Loucy (cell line): Measurements from ENCODE around the gene KLF15.

ENCODE experiments used
- H2AFZ ChIP-seq: fragments of 200-600 bp; sonication (generic); 2 replicates; pipeline ENCODE4 v1.6.0; 2016; ENCODE audit warnings: antibody characterized with exemption, mild to moderate bottlenecking, low read length, moderate library complexity
- H3F3A ChIP-seq: fragments of 200-600 bp; 2 replicates; pipeline ENCODE4 v1.6.0; 2016; ENCODE audit warnings: antibody characterized with exemption, low read depth, mild to moderate bottlenecking
- H3K27me3 ChIP-seq: fragments of 200-600 bp; sonication (generic); 2 replicates; pipeline ENCODE4 v1.6.1; 2014; ENCODE audit warnings: low read length, mild to moderate bottlenecking; ENCODE audit not compliant: insufficient read depth, poor library complexity, severe bottlenecking
- H3K36me3 ChIP-seq: fragments of 200-600 bp; sonication (generic); 2 replicates; pipeline ENCODE4 v1.6.1; 2016; ENCODE audit warnings: low read length; ENCODE audit not compliant: insufficient read depth
- H3K4me1 ChIP-seq: fragments of 200-600 bp; sonication (generic); 2 replicates; pipeline ENCODE4 v1.5.1; 2014; ENCODE audit warnings: low read length, mild to moderate bottlenecking; ENCODE audit not compliant: insufficient read depth, poor library complexity, severe bottlenecking
- H3K4me2 ChIP-seq: fragments of 200-600 bp; sonication (generic); 2 replicates; pipeline ENCODE4 v1.6.0; 2014; ENCODE audit warnings: antibody characterized with exemption, low read length, low read depth, mild to moderate bottlenecking; ENCODE audit not compliant: poor library complexity, severe bottlenecking
- H3K4me3 ChIP-seq: fragments of 200-600 bp; sonication (generic); 2 replicates; pipeline ENCODE4 v1.5.1; 2014; ENCODE audit warnings: low read length, mild to moderate bottlenecking, mixed read lengths; ENCODE audit not compliant: poor library complexity, severe bottlenecking
- H3K79me2 ChIP-seq: fragments of 200-600 bp; sonication (generic); 2 replicates; pipeline ENCODE4 v1.6.1; 2014; ENCODE audit warnings: low read length; ENCODE audit not compliant: insufficient read depth
- H3K9ac ChIP-seq: fragments of 200-600 bp; sonication (generic); 2 replicates; pipeline ENCODE4 v1.6.0; 2014; ENCODE audit warnings: mild to moderate bottlenecking, low read depth, low read length, moderate library complexity; ENCODE audit not compliant: poor library complexity, severe bottlenecking
- H3K9me2 ChIP-seq: fragments of 200-600 bp; sonication (generic); replicated peaks from 2 replicates; pipeline ENCODE4 v1.6.1; 2016; ENCODE audit warnings: low read depth, low read length, mixed read lengths
- H3K9me3 ChIP-seq: fragments of 200-600 bp; sonication (generic); 2 replicates; pipeline ENCODE4 v1.6.1; 2014; ENCODE audit warnings: mild to moderate bottlenecking, antibody characterized with exemption, low read length, low read depth; ENCODE audit not compliant: insufficient read depth
- H4K20me1 ChIP-seq: fragments of 200-600 bp; sonication (generic); 2 replicates; pipeline ENCODE4 v1.6.0; 2014; ENCODE audit warnings: antibody characterized with exemption, low read length, mild to moderate bottlenecking; ENCODE audit not compliant: insufficient read depth, poor library complexity, severe bottlenecking
- EZH2phosphoT487 ChIP-seq: fragments of 200-600 bp; IDR thresholded peaks from 2 replicates; pipeline ENCODE4 v1.6.1; 2018; ENCODE audit warnings: antibody characterized with exemption, mild to moderate bottlenecking, moderate library complexity, borderline replicate concordance
- TF ChIP-seq, protein P1 (sequence below): fragments of 200-600 bp; sonication (generic); conservative IDR thresholded peaks from 2 replicates; pipeline ENCODE4 v1.5.1; 2014; ENCODE audit warnings: mild to moderate bottlenecking, antibody characterized with exemption, low read length

KLF15 gene

DNA sequence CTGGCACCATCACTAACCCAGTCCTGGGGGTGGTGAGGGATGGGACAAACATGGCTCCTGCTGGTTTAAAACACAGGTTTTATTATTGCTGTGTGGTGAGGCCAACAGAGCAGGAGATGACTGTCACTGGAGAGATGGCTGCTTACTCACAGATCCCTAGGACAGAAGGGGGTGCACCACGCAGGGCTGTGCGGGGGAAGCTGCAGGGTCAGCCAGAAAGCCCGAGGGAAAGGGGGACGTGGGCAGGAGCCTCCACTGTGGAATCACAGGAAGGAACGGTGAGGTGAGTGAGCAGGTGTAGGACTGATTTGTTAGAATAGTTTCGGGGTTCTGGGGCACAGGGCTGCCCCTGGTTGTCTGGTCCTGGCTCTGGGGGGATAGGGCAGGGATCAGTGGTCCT lies 45.0 kb upstream of the KLF15 start:
- H3K9me3 ChIP-seq: no peaks in the 10 kb centered on the region
- H3F3A ChIP-seq: no peaks in the 10 kb centered on the region
- no peak overlapping the region for H3K9ac ChIP-seq
- H3K4me3 ChIP-seq: no peak overlapping the region
- H4K20me1 ChIP-seq: no peaks in the 10 kb centered on the region
- no peak overlapping the region for H3K4me2 ChIP-seq
- H2AFZ ChIP-seq: no peak overlapping the region
- no peaks in the 10 kb centered on the region for H3K4me1 ChIP-seq
- TF ChIP-seq EZH2phosphoT487: no peak
- TF ChIP-seq, protein P1, sequence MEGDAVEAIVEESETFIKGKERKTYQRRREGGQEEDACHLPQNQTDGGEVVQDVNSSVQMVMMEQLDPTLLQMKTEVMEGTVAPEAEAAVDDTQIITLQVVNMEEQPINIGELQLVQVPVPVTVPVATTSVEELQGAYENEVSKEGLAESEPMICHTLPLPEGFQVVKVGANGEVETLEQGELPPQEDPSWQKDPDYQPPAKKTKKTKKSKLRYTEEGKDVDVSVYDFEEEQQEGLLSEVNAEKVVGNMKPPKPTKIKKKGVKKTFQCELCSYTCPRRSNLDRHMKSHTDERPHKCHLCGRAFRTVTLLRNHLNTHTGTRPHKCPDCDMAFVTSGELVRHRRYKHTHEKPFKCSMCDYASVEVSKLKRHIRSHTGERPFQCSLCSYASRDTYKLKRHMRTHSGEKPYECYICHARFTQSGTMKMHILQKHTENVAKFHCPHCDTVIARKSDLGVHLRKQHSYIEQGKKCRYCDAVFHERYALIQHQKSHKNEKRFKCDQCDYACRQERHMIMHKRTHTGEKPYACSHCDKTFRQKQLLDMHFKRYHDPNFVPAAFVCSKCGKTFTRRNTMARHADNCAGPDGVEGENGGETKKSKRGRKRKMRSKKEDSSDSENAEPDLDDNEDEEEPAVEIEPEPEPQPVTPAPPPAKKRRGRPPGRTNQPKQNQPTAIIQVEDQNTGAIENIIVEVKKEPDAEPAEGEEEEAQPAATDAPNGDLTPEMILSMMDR: no peak
- no peaks in the 10 kb centered on the region for H3K9me2 ChIP-seq
- H3K79me2 ChIP-seq: no peaks in the 10 kb centered on the region
- H3K27me3 ChIP-seq: no peaks in the 10 kb centered on the region
- H3K36me3 ChIP-seq: no peaks in the 10 kb centered on the region

DNA sequence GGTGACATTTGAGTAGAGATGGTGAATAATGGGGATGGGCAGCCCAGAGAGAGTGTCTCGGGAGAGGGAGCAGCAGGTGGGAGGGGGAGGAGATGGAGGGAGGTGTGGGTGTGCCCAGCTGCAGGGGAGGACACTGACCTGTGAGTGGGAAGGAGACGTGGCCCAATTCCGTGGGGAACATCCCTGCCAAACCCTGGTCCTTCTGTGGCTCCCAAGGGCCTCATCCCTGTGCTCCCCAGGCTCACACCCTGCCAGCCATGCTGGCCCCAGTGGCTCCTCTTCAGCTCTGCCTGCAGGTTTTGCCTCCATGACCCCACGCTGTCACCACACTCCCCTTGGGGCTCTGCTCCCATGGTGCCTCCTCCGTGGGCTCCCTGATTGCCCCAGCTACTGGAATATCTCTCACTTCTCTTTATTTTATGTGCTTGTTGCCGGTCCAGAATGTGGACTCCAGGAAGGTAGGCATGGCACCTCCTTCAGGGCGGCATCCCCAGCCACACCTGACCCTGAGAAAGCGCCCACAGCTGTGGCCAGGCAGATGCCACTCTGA lies 44.5 kb upstream of the KLF15 start:
- Histone ChIP-seq H3F3A (no peaks in the 10 kb centered on the region), H3K79me2 (no peaks in the 10 kb centered on the region), H3K9me2 (no peaks in the 10 kb centered on the region), H3K4me1 (no peaks in the 10 kb centered on the region), H3K9me3 (no peaks in the 10 kb centered on the region), H2AFZ (no peak overlapping the region), H3K9ac (no peak overlapping the region), H3K4me2 (no peak overlapping the region), H3K36me3 (no peaks in the 10 kb centered on the region), H3K4me3 (no peak overlapping the region), H4K20me1 (no peaks in the 10 kb centered on the region), H3K27me3 (no peaks in the 10 kb centered on the region)
- TF ChIP-seq, protein P1: no peak
- no peak for TF ChIP-seq EZH2phosphoT487

DNA sequence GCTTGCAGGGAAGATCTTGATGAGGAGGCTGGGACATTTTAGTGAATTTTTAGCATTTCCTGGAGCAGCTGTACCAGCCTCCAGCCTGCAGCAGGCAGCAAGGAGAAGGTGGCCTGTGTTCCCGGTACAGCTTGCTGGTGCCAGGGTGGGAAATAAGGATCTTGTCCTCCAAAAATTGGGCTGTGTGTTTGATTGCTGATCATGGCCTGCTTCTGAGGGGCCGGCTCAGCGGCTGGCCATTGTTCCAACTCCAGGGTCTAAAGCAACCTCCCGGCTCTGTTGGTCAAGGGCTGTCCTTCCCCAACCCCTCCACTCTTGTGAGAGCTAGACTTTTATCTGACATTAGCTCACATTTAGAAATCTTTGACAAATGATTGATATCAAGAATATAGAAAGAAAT lies 42.5 kb upstream of the KLF15 start:
- Histone ChIP-seq H3K9me2 (no peaks in the 10 kb centered on the region), H2AFZ (no peak overlapping the region), H3K4me1 (no peaks in the 10 kb centered on the region), H3K9me3 (no peaks in the 10 kb centered on the region), H3K79me2 (no peaks in the 10 kb centered on the region), H3K36me3 (no peaks in the 10 kb centered on the region), H3K27me3 (no peaks in the 10 kb centered on the region), H4K20me1 (no peaks in the 10 kb centered on the region), H3F3A (no peaks in the 10 kb centered on the region), H3K9ac (no peak overlapping the region), H3K4me3 (no peak overlapping the region), H3K4me2 (no peak overlapping the region)
- TF ChIP-seq, protein P1: no peak
- no peak for TF ChIP-seq EZH2phosphoT487
